Right kidney (tissue), 9 donors: ENCODE results near the gene ZFP62.
A peak's percentile ranks its signal among the peaks of the same experiment; 100 is the strongest.
"Not testable (repeated sequence)": the region's sequence is repeated elsewhere in the genome, so short reads cannot be mapped to it uniquely, and the experiment has no call there.

Experiments used
- DNase-seq: peaks from one replicate; pipeline ENCODE4 v3.0.0-alpha.2; 2016
- long read RNA-seq, 8 donors: transcript quantifications; one replicate each; lab custom pipeline, GENCODE V29; 2026

Gene ZFP62
- long read RNA-seq, donor 1, transcript ZFP62-202 (2 exons, 749 nt), result major isoform, 12 of 16 reads
- long read RNA-seq, donor 1, partial matches to known transcripts, result 0 of 16 reads
- long read RNA-seq, donor 1, other reads (novel, unspliced or antisense), result 0 of 16 reads
- long read RNA-seq, donor 2, partial matches to known transcripts, result 0 of 4 reads
- long read RNA-seq, donor 2, other reads (novel, unspliced or antisense), result 0 of 4 reads
- long read RNA-seq, donor 3, transcript ZFP62-202 (2 exons, 749 nt), result major isoform, 5 of 8 reads
- long read RNA-seq, donor 3, partial matches to known transcripts, result 0 of 8 reads
- long read RNA-seq, donor 3, other reads (novel, unspliced or antisense), result 0 of 8 reads
- long read RNA-seq, donor 4, transcript ZFP62-202 (2 exons, 749 nt), result major isoform, 13 of 15 reads
- long read RNA-seq, donor 4, partial matches to known transcripts, result 0 of 15 reads
- long read RNA-seq, donor 4, other reads (novel, unspliced or antisense), result 0 of 15 reads
- long read RNA-seq, donor 5, full-length matches to known transcripts, result 12 of 12 reads
- long read RNA-seq, donor 5, partial matches to known transcripts, result 0 of 12 reads
- long read RNA-seq, donor 5, other reads (novel, unspliced or antisense), result 0 of 12 reads
- long read RNA-seq, donor 6, transcript ZFP62-202 (2 exons, 749 nt), result major isoform, 11 of 12 reads
- long read RNA-seq, donor 6, partial matches to known transcripts, result 0 of 12 reads
- long read RNA-seq, donor 6, other reads (novel, unspliced or antisense), result 0 of 12 reads
- long read RNA-seq, donor 7, transcript ZFP62-202 (2 exons, 749 nt), result major isoform, 13 of 16 reads
- long read RNA-seq, donor 7, partial matches to known transcripts, result 0 of 16 reads
- long read RNA-seq, donor 7, other reads (novel, unspliced or antisense), result 0 of 16 reads
- long read RNA-seq, donor 8, transcript ZFP62-202 (2 exons, 749 nt), result major isoform, 14 of 18 reads
- long read RNA-seq, donor 8, partial matches to known transcripts, result 0 of 18 reads
- long read RNA-seq, donor 8, other reads (novel, unspliced or antisense), result 0 of 18 reads

DNA sequence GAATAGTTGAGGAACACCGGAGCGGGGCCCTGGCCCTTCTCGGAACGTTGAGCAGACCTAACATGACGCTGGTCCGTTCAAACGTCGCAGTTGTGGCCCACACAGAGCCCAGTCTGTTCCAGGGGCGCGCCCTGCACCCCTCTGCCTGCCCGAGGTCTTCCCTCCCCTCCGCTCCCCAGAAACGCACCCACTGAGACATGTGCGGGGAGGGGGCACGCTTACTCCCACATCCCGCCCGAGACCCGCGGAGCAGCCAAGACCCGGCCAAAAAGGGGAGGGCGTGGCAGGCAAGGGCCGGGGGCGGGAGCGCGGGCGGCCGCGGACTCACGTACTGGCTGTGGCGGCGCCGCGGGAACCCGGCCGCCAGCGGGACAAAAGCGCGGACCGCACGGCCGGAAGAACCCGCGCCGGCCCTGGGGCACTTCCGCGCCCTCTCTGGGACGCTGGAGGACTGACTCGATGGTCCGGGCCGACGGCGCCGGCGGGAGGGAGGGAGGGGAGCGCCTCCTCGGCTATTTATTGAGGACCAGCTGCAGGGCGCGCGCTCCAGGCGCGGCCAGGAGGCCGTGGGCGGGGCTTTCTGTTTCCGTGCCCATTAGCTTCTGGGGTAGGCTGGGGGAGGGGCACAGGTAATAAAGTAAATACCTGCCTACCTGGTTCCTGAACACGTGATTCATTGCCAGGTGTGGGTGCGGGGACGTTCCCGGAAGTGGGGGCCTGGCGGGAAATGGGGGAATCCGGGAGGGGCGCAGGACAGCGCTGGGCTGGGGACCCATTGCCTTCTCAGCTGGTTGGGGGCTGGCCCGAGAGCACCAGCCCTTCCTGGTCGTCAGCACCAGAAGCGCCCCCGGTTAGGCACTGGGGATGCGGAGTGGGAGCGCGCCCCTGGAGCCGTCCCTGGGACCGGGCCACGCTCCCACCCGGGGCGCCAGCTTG lies at the start of gene ZFP62:
Gene ZFP62, minus strand, starts transcription at position 390 of the 936 bp plus-strand sequence. Its CDS starts 57 bp downstream, at position 333.
- peak; percentile 88 for DNase-seq

DNA sequence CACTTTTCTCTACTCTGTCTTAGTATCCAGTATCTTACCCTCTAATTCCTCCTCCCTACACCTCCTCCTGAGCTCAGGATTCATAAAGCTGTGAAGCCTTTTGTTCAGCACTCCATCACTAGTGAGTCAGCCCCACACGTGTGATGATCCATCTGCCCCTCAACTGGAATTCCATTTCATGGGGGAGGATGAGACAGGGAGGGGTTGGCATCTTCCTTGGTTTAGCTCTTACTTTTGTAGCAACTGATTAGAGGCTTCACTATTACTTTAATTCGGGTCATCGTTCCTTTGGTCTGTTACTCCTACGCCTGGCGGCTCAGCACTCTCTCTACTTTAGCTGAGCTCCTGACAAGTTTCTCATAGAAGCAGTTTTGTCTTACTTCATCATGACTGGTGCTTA lies 49.7 kb upstream of the ZFP62 start:
- DNase-seq, result no peak

DNA sequence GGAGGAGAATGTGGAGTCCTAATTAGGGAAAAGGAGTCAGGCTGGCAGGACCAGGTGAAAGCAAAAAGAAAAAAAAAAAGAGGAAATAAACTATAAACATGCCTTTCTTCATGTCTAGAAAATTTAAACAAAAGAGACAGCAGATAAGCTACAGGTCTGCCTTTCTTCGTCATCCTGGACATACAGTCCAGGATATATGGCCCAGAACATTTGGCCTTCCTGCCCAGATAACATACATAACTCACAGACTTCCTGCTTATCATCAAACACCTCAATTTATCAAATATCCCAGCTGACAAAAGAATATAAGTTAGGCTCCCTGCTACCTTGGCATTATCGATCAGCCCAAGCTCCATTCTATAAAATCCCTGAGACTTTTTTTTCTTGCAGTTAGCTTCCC lies 49.1 kb upstream of the ZFP62 start:
- no peak for DNase-seq

DNA sequence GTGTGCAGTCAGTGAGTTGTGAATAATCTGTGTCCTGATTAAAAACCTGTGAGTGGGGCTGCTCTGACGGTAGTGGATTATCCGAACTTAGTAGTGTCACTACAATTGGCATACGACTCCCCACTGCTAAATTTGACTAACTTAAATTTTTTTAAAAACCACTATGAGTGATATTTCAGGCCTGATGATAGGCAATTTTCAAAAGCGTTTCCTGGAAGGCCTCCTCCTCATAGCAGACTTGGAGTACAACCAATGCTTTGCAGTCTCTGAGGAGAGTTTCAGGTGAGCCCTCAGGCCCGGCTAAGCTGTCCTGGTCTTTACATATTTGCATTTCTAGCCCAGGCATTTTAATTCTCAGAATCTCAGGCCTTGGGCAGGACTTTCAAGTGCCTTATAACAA lies 48.7 kb upstream of the ZFP62 start:
- no peak for DNase-seq

DNA sequence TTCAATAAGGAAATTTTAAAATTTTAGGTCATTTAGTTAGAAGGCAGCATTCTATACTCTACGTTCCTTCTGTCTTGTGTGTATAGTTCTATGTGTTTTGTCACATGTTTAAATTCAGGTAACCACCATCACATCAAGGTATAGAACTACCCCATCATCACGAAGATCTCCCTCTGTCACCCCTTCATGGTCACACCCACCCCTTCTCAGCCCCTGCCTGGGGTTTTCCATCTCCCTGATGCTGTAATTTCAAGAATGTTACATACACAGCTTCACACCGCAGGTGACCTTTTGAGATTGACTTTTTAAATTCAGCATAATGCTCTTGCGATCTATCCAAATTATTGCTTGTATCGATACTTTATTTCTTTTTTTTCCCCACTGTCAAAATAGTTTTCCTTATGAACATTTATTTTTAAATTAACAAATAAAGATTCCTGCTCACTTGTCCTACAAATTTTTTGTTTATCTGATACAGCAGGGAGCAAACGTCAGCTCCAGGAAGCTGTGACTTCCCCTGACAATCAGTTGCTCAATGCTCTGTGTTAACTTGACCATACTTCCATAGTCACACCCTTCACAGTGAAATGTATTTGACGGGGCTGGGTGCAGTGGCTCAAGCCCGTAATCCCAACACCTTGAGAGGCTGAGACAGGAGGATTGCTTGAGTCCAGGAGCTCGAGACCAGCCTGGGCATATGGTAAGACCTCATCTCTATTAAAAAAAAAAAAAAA lies 48.1 kb upstream of the ZFP62 start:
- no peak for DNase-seq

DNA sequence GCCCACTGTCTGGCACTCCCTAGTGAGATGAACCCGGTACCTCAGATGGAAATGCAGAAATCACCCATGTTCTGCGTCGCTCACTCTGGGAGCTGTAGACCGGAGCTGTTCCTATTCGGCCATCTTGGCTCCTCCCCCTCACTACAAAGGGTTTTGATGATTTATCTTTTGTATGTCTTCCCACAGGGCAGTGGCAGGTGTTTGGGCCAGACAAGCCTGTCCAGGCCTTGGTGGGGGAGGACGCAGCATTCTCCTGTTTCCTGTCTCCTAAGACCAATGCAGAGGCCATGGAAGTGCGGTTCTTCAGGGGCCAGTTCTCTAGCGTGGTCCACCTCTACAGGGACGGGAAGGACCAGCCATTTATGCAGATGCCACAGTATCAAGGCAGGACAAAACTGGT lies 47.3 kb upstream of the ZFP62 start:
- no peak for DNase-seq

DNA sequence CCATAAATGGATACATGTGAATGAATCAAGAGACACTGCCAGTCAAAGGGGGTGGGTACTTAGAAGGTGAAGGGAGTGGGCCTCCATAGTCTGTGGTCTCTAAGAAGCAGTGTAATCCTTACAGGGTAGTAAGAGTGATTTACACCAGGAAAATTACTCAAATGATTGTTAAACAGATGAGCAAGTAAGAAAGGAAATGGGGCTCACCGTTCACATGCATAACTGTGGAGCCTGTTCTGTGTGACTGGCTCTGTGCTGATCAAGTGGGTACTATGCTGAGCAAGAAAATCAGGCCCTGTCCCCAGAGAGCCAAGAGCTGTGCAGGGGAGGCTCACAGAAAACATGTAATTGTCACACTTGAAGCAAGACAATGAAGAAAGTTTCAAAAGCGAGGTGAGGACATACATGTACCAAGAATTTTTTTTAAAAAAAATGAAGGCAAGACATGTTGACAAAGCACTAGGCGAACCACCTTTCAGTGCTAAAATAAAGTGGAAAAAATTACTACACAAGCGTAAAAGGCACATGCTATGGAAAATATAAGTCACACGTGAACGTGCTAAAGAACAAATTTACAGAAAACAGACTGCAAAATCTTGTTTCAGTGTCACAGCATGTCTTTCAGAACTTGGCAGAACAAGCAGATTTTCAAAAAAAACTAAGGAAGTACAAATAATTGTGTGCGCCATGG lies 40.4 kb upstream of the ZFP62 start:
- DNase-seq, result no peak

DNA sequence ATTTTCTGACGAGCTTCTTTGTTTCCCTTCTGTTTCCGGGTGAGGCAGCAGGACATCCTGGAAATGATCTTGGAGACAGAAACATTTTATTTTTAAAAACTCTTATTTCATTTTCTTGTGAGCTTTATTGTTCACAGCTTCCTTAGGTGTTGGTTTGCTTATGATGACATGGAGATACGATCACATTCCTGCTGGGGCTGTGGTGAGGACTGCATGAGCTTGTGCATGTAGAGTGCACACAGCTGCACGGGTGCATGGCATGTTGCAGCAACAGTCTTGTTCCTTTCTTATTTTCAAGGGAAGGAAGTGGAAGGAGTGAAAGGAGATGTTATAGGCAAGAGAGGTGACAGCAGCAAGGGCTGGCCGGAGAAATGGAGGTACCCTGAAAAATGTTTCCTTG lies 39.1 kb upstream of the ZFP62 start:
- DNase-seq, result no peak

DNA sequence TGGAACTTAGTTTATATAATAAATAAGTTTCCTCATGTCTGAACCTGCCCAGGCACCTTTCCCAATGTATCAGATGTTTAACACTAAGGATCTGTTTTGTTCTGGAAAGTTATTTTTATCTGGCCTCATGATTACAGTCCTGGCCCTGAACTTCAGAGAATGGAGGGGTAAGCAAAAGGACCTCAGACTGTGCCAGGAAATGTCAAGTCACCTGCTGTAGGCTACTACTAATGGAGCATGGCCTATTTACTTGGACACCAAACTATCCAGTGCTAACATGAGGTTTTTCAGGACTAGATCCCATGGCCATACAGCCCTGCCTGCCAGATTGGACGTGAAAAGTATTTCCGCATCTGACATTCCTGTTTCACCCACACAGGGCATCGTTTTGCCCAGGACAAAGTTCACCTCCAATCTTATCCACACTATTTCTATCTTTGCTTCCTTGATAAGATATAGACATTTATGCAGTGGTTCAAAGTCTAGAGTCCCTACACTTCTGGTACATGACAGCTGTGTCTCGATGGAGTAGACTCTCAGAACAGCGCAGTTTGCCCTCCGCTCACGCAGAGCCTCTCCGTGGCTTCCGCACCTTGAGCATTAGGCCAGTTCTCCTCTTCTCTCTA lies 37.7 kb upstream of the ZFP62 start, which contains the start of gene BTNL8:
Gene BTNL8, plus strand, starts transcription at position 539 of the 626 bp plus-strand sequence. CDS start 152 bp downstream, outside the sequence.
- DNase-seq, result no peak

DNA sequence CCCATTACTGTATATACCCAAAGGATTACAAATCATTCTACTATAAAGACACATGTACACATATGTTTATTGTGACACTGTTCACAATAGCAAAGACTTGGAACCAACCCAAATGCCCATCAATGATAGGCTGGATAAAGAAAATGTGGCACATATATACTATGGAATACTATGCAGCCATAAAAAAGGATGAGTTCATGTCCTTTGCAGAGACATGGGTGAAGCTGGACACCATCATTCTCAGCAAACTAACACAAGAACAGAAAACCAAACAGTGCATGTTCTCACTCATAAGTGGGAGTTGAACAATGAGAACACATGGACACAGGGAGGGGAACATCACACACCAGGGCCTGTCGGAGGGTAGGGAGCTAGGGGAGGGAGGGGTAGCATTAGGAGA lies 34.3 kb upstream of the ZFP62 start:
- not testable (repeated sequence) for DNase-seq

DNA sequence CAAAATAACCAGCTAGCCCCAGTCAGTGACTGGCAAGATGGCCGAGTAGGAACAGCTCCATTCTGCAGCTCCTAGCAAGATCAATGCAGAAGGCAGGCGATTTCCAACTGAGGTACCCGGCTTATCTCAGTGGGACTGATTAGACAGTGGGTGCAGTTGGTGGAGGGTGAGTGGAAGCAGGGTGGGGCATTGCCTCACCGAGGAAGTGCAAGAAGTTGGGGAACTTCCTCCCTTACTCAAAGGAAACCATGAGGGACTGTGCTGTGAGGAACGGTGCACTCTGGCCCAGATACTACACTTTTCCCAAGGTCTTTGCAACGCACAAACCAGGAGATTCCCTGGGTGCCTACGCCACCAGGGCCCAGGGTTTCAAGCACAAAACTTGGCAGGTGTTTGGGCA lies 28.3 kb upstream of the ZFP62 start:
- DNase-seq, result no peak

DNA sequence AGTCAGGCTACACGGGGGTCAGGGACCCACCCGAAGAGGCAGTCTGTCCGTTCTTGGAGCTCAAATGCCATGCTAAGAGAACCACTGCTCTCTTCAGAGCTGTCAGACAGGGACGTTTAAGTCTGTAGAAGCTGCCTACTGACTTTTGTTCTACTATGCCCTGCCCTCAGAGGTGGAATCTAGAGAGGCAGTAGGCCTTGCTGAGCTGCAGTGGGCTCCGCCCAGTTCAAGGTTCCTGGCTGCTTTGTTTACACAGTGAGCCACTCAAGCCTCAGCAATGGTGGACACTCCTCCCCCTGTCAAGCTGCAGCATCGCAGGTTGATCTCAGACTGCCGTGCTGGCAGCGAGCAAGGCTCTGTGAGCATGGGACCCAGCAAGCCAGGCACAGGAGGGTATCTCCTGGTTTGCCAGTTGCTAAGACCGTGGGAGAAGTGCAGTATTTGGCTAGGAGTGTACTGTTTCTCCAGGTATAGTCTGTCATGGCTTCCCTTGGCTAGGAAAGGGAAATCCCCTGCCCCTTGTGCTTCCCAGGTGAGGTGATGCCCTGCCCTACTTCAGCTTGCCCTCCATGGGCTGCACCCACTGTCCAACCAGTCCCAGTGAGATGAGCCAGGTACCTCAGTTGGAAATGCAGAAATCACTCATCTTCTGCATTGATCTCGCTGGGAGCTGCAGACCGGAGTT lies 24.9 kb upstream of the ZFP62 start:
- DNase-seq, result not testable (repeated sequence)

DNA sequence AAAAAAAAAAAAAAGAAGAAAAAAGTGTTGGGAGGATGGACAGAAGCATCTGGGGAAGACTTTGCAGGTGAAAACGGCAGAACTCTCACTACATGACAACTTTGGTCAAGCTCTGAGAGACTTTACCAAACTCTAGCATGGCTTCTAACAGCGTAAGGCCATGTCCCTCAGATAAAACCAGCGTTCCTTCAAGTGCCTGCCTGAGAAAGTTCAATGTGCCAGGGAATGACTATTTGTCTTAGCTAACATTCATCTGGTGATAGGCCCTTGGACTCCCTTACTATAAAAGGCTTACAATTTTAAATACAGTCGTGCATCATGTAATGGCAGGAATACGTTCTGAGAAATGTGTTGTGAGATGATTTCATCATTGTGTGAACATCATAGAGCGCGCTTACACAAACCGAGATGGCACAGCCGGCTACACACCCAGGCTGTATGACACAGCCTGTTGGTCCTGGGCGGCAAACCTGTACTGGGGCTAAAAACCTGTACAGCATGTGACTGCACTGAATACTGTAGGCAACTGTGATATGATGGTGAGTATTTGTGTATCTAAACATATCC lies 14.9 kb upstream of the ZFP62 start:
- DNase-seq, result no peak

DNA sequence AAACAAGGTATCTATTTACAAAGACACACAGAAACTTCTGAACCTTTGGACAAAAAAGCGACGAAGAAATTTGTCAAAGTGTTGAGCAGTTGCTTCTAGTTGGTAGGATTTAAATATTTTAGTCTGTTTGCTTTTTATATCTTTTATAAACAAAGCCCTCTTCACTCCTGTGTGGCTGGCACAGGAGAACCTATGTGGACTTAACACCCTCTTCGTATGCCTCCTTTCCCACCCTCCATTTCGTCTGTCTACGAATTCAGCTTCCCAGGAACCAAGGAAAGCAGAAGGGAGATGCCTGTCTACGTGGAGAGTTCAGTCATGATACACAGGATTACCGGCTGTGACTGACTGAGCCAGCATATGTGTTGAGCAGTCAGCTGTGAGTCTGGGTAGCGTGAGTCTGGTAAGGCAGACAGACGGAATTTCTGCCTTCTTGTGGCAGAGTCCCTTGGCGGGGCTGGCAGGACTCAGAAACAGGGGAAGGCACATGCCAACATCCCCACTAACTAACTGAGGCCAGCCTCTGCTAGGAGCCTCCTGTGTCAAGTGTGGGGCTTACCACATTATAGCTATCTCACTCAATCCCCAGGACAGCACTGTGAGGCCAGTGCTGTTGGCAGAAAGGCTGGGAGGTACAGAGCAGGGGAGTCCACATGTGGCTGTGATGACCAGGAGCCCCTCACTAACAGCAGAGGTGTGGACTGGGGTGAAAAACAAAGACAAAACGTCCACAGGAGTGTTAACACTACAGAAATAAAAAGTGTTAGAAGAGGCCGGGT lies 13.9 kb upstream of the ZFP62 start:
- no peak for DNase-seq

DNA sequence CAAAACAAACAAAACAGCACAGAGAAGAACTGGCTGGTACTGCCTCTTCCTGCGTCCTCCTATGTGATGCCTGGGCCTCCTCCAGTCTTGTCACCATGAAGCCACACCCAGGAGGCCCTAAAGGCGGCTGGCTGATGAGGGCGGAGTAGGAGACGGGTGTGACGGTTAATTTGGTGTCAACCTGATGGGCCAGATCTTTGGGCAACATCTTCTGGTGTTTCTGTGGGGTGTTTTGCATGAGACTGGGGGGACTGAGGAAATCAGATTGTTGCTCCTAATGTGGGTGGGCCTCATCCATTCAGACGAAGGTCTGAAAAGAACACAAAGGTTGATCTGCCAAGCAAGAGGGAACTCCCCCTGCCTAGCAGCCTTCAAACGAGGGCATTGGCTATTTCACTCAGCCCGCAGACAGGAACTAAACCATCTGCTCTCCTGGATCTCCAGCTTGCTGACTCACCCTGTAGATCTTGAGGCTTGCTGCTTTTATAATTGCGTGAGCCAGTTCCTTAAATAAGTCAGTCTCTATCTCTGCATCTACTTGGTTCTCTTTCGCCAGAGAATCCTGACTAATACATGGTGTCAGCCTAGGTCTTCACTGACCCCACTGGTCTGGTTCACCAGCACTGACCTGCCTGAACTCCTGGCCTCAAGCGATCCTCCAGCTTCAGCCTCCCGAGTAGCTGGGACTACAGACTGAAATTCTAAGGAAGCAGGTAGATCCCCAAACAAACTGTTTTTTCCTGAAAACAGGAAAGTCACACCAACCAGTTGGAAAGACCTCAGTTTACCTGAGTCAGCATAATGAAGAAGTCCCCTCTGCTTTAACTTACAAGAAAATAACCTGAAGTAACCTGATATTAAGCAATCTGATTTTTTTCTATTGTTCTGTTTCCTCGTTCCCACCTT lies 12.8 kb upstream of the ZFP62 start:
- no peak for DNase-seq

DNA sequence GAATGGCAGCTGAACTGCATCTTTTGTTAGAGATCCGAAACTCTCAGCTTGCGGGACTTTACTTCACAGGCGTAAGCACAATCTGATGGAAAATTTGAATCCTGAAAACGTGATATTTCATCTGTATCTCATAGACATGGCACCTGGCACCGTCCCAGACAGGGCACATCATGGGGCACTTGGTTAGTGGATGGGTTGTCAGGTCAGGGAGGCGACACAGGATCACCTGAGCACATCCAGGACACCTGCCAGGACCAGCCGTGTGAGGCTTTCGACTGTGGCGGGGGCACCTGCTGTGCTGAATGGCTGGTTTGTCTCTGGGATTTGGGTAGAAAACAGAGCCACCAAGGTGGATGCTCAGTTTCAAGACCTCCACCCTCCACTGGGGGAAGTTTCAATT lies 11.3 kb upstream of the ZFP62 start:
- DNase-seq, result no peak
